PFSK-1 (cell line): ENCODE measurements around the gene NT5DC2.

ENCODE experiments used
- POLR2AphosphoS5 ChIP-seq: IDR thresholded peaks from 2 replicates; pipeline ENCODE4 v1.6.1; 2012; ENCODE audit warnings: low read depth, mild to moderate bottlenecking, control low read depth, low read length, moderate library complexity
- REST ChIP-seq, 2 experiments: IDR thresholded peaks; 2 replicates each; pipeline versions ENCODE4 v1.6.1 to v1.8.0; 2011 to 2012; ENCODE audit warnings: low read depth in 2 of 2, low read length in 2 of 2, control low read depth in 1 of 2, inconsistent platforms in 1 of 2, mild to moderate bottlenecking in 1 of 2, moderate library complexity in 1 of 2; ENCODE audit not compliant: insufficient read depth in 1 of 2
- SIN3A ChIP-seq: IDR thresholded peaks from 2 replicates; pipeline ENCODE4 v1.6.1; 2012; ENCODE audit warnings: mild to moderate bottlenecking, low read length, moderate library complexity, borderline replicate concordance; ENCODE audit not compliant: insufficient read depth
- TAF1 ChIP-seq: IDR thresholded peaks from 2 replicates; pipeline ENCODE4 v1.6.1; 2012; ENCODE audit warnings: low read length, control low read depth, borderline replicate concordance; ENCODE audit not compliant: insufficient read depth

DNA sequence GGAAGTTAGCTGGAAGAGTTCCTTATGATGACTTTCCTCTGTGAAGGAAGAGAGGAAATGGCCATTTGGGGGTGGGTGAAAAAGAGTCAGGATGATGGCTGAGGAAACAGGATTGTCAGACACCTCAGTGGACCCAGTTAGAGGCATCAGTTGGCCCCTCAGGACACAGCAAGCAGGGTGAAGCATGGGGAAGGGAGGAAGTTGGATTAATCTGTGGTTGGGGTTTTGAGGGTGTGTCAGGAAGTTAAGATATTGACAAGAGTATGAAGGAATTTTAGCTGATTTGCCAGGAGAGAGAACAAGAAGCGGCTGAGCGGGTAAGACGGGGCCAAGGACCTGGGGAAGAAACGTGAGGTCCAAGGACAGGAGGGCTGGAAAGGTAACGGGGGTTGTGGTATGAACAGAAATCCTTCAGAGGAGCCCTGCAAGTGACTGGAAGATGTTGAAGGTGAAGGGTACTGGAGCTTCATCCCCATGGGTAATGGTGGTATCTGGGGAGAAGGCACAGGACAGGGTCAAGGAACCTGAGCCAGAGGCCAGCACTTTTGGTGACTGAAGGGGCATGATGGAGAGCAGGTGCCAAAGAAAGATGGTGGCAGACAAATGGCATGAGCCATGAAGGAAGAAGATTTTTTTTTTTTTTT is 5.5 kb upstream of the NT5DC2 start:
- TF ChIP-seq TAF1, result no peak
- TF ChIP-seq POLR2AphosphoS5, result no peak
- no peak for TF ChIP-seq REST (IDR thresholded peaks at IDR 0.05; ENCODE audit: insufficient read depth in 1 of 2, low read depth in 2 of 2, low read length in 2 of 2)
- no peak for TF ChIP-seq SIN3A
